A673 (cell line): Measurements from ENCODE around the gene ABCA13. TPM values are rescaled to one million over a fixed set of nuclear protein-coding genes. Genes with fewer than 3 reads are reported as not detected.

Experiments used
- BruUV-seq: library from RNA; stranded (reverse); fragments of 400-500 nt; replicated peaks from 2 replicates; lab custom pipeline; 2021; lab: Mats Ljungman, UMichigan
- CTCF ChIA-PET: fragments of 300-600 bp; sonication (Branson Sonifier 250); formaldehyde crosslinking; loops from one replicate; lab custom pipeline; 2022; ENCODE audit warnings: antibody characterized with exemption; lab: Charles Lee
- POLR2A ChIA-PET: fragments of 300-600 bp; sonication (Branson Sonifier 250); formaldehyde crosslinking; loops from one replicate; lab custom pipeline; 2022; ENCODE audit warnings: antibody characterized with exemption; ENCODE audit not compliant: low non-redundant PET; lab: Charles Lee
- DNase-seq: peaks from one replicate; pipeline ENCODE4 v3.0.0-alpha.2; 2015; ENCODE audit warnings: low spot score
- H3K27ac ChIP-seq: fragments of 200-600 bp; sonication (generic); 2 replicates; pipeline ENCODE4 v1.5.1; 2016; ENCODE audit warnings: mixed run types, low read depth, mild to moderate bottlenecking, mixed read lengths, antibody characterized with exemption, low read length; ENCODE audit not compliant: poor library complexity, severe bottlenecking
- H3K27me3 ChIP-seq: fragments of 200-600 bp; sonication (generic); replicated peaks from 2 replicates; pipeline ENCODE4 v1.6.1; 2017; ENCODE audit warnings: mixed run types, low read depth, mild to moderate bottlenecking, mixed read lengths, antibody characterized with exemption, low read length; ENCODE audit not compliant: insufficient read depth, poor library complexity
- H3K36me3 ChIP-seq: fragments of 200-600 bp; sonication (generic); 2 replicates; pipeline ENCODE4 v1.6.1; 2016; ENCODE audit warnings: mixed run types, mild to moderate bottlenecking, mixed read lengths, antibody characterized with exemption, low read length; ENCODE audit not compliant: insufficient read depth, poor library complexity, severe bottlenecking
- H3K4me1 ChIP-seq: fragments of 200-600 bp; sonication (generic); 2 replicates; pipeline ENCODE4 v1.6.1; 2017; ENCODE audit warnings: mixed run types, mild to moderate bottlenecking, mixed read lengths, antibody characterized with exemption, low read length; ENCODE audit not compliant: insufficient read depth, poor library complexity, severe bottlenecking
- H3K4me3 ChIP-seq: fragments of 200-600 bp; sonication (generic); 2 replicates; pipeline ENCODE4 v1.5.1; 2016; ENCODE audit warnings: low read depth, mixed run types, mild to moderate bottlenecking, mixed read lengths, low read length; ENCODE audit not compliant: poor library complexity, severe bottlenecking
- H3K9me3 ChIP-seq: fragments of 200-600 bp; sonication (generic); 2 replicates; pipeline ENCODE4 v1.6.1; 2016; ENCODE audit warnings: mixed run types, low read depth, mild to moderate bottlenecking, mixed read lengths, antibody characterized with exemption, low read length; ENCODE audit not compliant: poor library complexity, severe bottlenecking
- EZH2 ChIP-seq: fragments of 200-600 bp; sonication (generic); IDR thresholded peaks from 2 replicates; pipeline ENCODE4 v1.6.1; 2017; ENCODE audit warnings: borderline replicate concordance, low read depth, mild to moderate bottlenecking, mixed read lengths, antibody characterized with exemption, low read length; ENCODE audit not compliant: poor library complexity, severe bottlenecking
- intact Hi-C: fragments of 100-400 bp; cut with micrococcal nuclease; formaldehyde crosslinking; loops from one replicate; pipeline ENCODE4 v1.10.0; 2022; ENCODE audit not compliant: unreplicated experiment
- total RNA-seq: library from RNA; stranded (reverse); gene quantifications from 2 replicates; pipeline ENCODE4 v1.2.3, GENCODE V29; 2021
- TF ChIP-seq, protein P1 (sequence below): fragments of 300-800, 200-600 bp; sonication (generic); conservative IDR thresholded peaks from 2 replicates; pipeline ENCODE4 v1.5.1; 2017; ENCODE audit warnings: low read depth, mild to moderate bottlenecking, antibody characterized with exemption, low read length, moderate library complexity, mixed read lengths

ABCA13 gene
- total RNA-seq, 1 experiment from 2014 or later: 15.6 TPM

GRCh38 chr7:48548667-48549066 is 377.4 kb downstream of the ABCA13 start:
- no peaks in the 10 kb centered on the region for H3K4me1 ChIP-seq
- CTCF ChIA-PET: no interaction called here
- BruUV-seq: no TSS peak

DNA sequence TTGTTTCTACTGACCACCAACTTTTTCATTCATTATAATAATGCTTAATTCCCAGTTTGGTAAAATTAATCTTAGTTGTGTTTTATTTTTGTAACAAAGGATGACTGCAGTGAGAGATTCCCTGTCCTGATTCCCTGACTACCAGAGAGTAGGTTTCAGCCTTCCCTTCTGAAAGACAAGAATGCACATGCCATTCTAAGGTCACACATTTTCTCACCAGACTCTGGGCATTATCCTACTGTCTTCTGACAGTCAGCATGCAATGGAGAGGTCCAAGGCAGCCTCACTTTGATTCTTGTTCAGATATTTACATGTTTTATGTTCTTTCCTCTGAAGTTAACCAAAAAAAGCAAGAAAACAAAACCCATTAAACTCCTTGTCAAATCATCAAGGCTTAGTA is 380.4 kb downstream of the ABCA13 start:
- TF ChIP-seq, protein P1, sequence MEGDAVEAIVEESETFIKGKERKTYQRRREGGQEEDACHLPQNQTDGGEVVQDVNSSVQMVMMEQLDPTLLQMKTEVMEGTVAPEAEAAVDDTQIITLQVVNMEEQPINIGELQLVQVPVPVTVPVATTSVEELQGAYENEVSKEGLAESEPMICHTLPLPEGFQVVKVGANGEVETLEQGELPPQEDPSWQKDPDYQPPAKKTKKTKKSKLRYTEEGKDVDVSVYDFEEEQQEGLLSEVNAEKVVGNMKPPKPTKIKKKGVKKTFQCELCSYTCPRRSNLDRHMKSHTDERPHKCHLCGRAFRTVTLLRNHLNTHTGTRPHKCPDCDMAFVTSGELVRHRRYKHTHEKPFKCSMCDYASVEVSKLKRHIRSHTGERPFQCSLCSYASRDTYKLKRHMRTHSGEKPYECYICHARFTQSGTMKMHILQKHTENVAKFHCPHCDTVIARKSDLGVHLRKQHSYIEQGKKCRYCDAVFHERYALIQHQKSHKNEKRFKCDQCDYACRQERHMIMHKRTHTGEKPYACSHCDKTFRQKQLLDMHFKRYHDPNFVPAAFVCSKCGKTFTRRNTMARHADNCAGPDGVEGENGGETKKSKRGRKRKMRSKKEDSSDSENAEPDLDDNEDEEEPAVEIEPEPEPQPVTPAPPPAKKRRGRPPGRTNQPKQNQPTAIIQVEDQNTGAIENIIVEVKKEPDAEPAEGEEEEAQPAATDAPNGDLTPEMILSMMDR: no peak
- no peak for TF ChIP-seq EZH2
- H3K27ac ChIP-seq: no peak overlapping the region
- no peaks in the 10 kb centered on the region for H3K36me3 ChIP-seq
- no TSS peak for BruUV-seq
- no peaks in the 10 kb centered on the region for H3K27me3 ChIP-seq
- H3K4me3 ChIP-seq: no peak overlapping the region
- H3K9me3 ChIP-seq: peaks cover 4% of the 10 kb centered on the region
- ChIA-PET POLR2A (no interaction called here), CTCF (no interaction called here)
- intact Hi-C loops: no loop called here
- no peak for DNase-seq
- no peaks in the 10 kb centered on the region for H3K4me1 ChIP-seq

More at GRCh38 chr7:48548667-48549066, 377.4 kb downstream of the ABCA13 start:
- Histone ChIP-seq H3K27me3 (no peaks in the 10 kb centered on the region), H3K4me3 (no peak overlapping the region), H3K9me3 (no peaks in the 10 kb centered on the region), H3K27ac (no peak overlapping the region), H3K36me3 (no peaks in the 10 kb centered on the region)
- no peak for TF ChIP-seq EZH2
- TF ChIP-seq, protein P1: no peak
- POLR2A ChIA-PET: no interaction called here
- no peak for DNase-seq
- intact Hi-C loops: no loop called here

- Histone ChIP-seq H3K4me3 (no peak overlapping the region), H3K27ac (no peak overlapping the region), H3K9me3 (peaks cover 3% of the 10 kb centered on the region), H3K4me1 (no peaks in the 10 kb centered on the region), H3K27me3 (no peaks in the 10 kb centered on the region), H3K36me3 (no peaks in the 10 kb centered on the region)
- ChIA-PET POLR2A (no interaction called here), CTCF (no interaction called here)
- TF ChIP-seq, protein P1: no peak
- TF ChIP-seq EZH2: no peak
- intact Hi-C loops: no loop called here
- BruUV-seq: no TSS peak
- DNase-seq: no peak
These were observed 392.1 kb downstream of the ABCA13 start for GRCh38 chr7:48563334-48563733.
